Measurements from ENCODE around the gene CTSF.

- no peak for TF ChIP-seq CTCF (IDR thresholded peaks at IDR 0.05 in 2 of 3, conservative IDR thresholded peaks at IDR 0.05 in 1 of 3; ENCODE audit: borderline replicate concordance in 1 of 3, insufficient read depth in 1 of 3, low read depth in 2 of 3, low read length in 2 of 3)
- no peak for TF ChIP-seq RAD21 (IDR thresholded peaks at IDR 0.05; ENCODE audit: low read depth)
- no peak for TF ChIP-seq POLR2A (IDR thresholded peaks at IDR 0.05; ENCODE audit: borderline replicate concordance, extremely low read depth, insufficient read depth, insufficient read length)
- no peak for TF ChIP-seq YY1 (IDR thresholded peaks at IDR 0.05; ENCODE audit: extremely low read depth, insufficient replicate concordance, low read depth, low read length)
- no peak for TF ChIP-seq REST (IDR thresholded peaks at IDR 0.05; ENCODE audit: low read depth)
- no peak for TF ChIP-seq MAX (IDR thresholded peaks at IDR 0.05)
- no peak for TF ChIP-seq SIN3A (IDR thresholded peaks at IDR 0.05; ENCODE audit: low read depth)
- TF ChIP-seq EZH2phosphoT487 (IDR thresholded peaks at IDR 0.05; ENCODE audit: borderline replicate concordance), result no peak
- no peak for TF ChIP-seq EGR1 (IDR thresholded peaks at IDR 0.05; ENCODE audit: low read depth)
These were observed 35.7 kb upstream of the CTSF start for GRCh38 chr11:66604155-66604554.

All from HCT116 (cell line).